ENCODE data around the gene CPZ.

Gene CPZ

GRCh38 chr4:8592366-8593263, at the start of gene CPZ:
TSS of gene CPZ (plus strand) at chr4:8592765. CDS start at chr4:8592834, 69 bp downstream.
- Histone ChIP-seq H3K27ac (ENCODE audit: low read depth, low read length) (no peak within 1 kb of the TSS), H3K36me3 (ENCODE audit: insufficient read depth, low read length) (no peaks in the 10 kb centered on the region), H3K4me3 (ENCODE audit: low read depth in 1 of 2, low read length in 2 of 2) (no peak within 1 kb of the TSS), H3K27me3 (ENCODE audit: control insufficient read depth in 1 of 2, insufficient read depth in 2 of 2, low read length in 2 of 2) (peaks cover 9 to 34% of the 10 kb centered on the region in 2 donors), H3K4me1 (ENCODE audit: insufficient read depth, low read length) (peaks cover 5% of the 10 kb centered on the region), H3K9me3 (ENCODE audit: low read length) (no peaks in the 10 kb centered on the region), H3K9ac (ENCODE audit: low read length) (no peak within 1 kb of the TSS)

DNA sequence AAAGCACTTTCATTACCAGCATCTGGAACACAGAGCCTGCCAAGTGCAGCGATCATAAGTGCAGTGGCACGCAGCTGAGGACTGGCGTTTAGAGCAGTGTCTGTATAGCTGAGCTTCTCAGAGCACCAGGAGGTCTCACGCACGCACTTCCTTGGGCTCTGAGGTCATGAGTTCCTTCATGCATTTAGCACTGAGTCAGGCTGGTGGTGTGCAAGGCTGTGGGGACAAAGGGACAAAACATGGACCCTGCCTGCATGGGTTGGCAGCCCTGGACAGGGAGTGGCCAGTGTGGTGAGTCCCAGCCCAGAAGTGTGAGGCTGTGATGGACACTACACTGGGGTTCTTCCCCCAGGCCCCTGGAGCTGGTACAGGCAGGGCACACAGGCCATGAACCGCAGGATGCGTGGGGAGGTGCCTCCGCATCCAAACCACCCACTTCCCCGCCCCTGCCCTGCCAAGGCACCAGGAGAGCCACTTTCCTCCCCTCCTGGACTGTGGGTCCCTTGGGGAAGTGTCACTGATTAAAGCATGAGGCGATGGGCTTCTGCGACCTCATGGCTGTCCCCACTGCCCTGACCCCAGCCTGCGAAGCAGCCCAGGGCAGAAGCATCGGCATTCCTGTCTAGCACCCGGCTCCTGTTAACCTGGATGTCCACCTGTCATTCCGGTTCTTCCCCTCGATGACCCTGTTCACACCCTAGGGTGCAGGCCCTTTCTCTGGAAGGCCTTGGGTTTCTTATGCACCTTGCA, 49.6 kb upstream of the CPZ start:
- H3K4me1 ChIP-seq (ENCODE audit: insufficient read depth, low read length) = no peaks in the 10 kb centered on the region
- no peaks in the 10 kb centered on the region for H3K36me3 ChIP-seq (ENCODE audit: insufficient read depth, low read length)
- no peak overlapping the region for H3K27ac ChIP-seq (ENCODE audit: low read depth, low read length)
- no peak overlapping the region for H3K9ac ChIP-seq (ENCODE audit: low read length)
- no peak overlapping the region for H3K4me3 ChIP-seq (ENCODE audit: low read depth in 1 of 2, low read length in 2 of 2)
- H3K9me3 ChIP-seq (ENCODE audit: low read length) = no peaks in the 10 kb centered on the region
- H3K27me3 ChIP-seq (ENCODE audit: control insufficient read depth in 1 of 2, insufficient read depth in 2 of 2, low read length in 2 of 2) = no peaks in the 10 kb centered on the region

- H3K9me3 ChIP-seq (ENCODE audit: low read length) = no peaks in the 10 kb centered on the region
- no peak overlapping the region for H3K9ac ChIP-seq (ENCODE audit: low read length)
- H3K27ac ChIP-seq (ENCODE audit: low read depth, low read length) = no peak overlapping the region
- no peaks in the 10 kb centered on the region for H3K27me3 ChIP-seq (ENCODE audit: control insufficient read depth in 1 of 2, insufficient read depth in 2 of 2, low read length in 2 of 2)
- no peak overlapping the region for H3K4me3 ChIP-seq (ENCODE audit: low read depth in 1 of 2, low read length in 2 of 2)
- H3K4me1 ChIP-seq (ENCODE audit: insufficient read depth, low read length) = no peaks in the 10 kb centered on the region
- no peaks in the 10 kb centered on the region for H3K36me3 ChIP-seq (ENCODE audit: insufficient read depth, low read length)
Measured at GRCh38 chr4:8543623-8544022, 48.9 kb upstream of the CPZ start.

DNA sequence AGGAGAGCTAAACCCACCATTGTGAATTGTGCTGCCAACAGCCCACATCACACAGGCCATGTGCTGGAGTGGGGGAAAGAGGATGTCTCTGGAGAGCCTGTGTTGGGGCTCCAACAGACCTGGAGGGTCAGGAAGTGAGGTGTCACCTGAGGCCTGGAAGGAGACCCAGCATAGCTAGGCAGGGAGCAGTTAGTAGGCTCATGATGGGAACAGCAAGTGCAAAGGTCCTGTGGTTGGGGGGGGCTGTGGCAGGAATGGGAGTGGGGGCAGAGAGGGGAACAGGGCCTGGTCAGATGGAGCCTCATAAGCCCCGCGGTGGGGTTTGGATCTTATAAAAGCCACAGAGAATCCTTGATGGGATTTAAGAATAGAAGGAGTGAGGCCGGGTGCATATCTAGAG, 48.3 kb upstream of the CPZ start:
- H3K4me3 ChIP-seq (ENCODE audit: low read depth in 1 of 2, low read length in 2 of 2) = no peak overlapping the region
- no peak overlapping the region for H3K27ac ChIP-seq (ENCODE audit: low read depth, low read length)
- no peaks in the 10 kb centered on the region for H3K4me1 ChIP-seq (ENCODE audit: insufficient read depth, low read length)
- no peak overlapping the region for H3K9ac ChIP-seq (ENCODE audit: low read length)
- H3K27me3 ChIP-seq (ENCODE audit: control insufficient read depth in 1 of 2, insufficient read depth in 2 of 2, low read length in 2 of 2) = no peaks in the 10 kb centered on the region
- no peaks in the 10 kb centered on the region for H3K9me3 ChIP-seq (ENCODE audit: low read length)
- no peaks in the 10 kb centered on the region for H3K36me3 ChIP-seq (ENCODE audit: insufficient read depth, low read length)

GRCh38 chr4:8544741-8545438, 47.7 kb upstream of the CPZ start:
- Histone ChIP-seq H3K9me3 (ENCODE audit: low read length) (no peaks in the 10 kb centered on the region), H3K4me3 (ENCODE audit: low read depth in 1 of 2, low read length in 2 of 2) (no peak overlapping the region), H3K27me3 (ENCODE audit: control insufficient read depth in 1 of 2, insufficient read depth in 2 of 2, low read length in 2 of 2) (no peaks in the 10 kb centered on the region), H3K4me1 (ENCODE audit: insufficient read depth, low read length) (no peaks in the 10 kb centered on the region), H3K9ac (ENCODE audit: low read length) (no peak overlapping the region), H3K27ac (ENCODE audit: low read depth, low read length) (no peak overlapping the region), H3K36me3 (ENCODE audit: insufficient read depth, low read length) (no peaks in the 10 kb centered on the region)

- Histone ChIP-seq H3K27me3 (ENCODE audit: control insufficient read depth in 1 of 2, insufficient read depth in 2 of 2, low read length in 2 of 2) (no peaks in the 10 kb centered on the region), H3K36me3 (ENCODE audit: insufficient read depth, low read length) (no peaks in the 10 kb centered on the region), H3K9ac (ENCODE audit: low read length) (no peak overlapping the region), H3K4me1 (ENCODE audit: insufficient read depth, low read length) (no peaks in the 10 kb centered on the region), H3K27ac (ENCODE audit: low read depth, low read length) (no peak overlapping the region), H3K9me3 (ENCODE audit: low read length) (no peaks in the 10 kb centered on the region), H3K4me3 (ENCODE audit: low read depth in 1 of 2, low read length in 2 of 2) (no peak overlapping the region)
Measured at GRCh38 chr4:8545439-8545765, 47.2 kb upstream of the CPZ start.

DNA sequence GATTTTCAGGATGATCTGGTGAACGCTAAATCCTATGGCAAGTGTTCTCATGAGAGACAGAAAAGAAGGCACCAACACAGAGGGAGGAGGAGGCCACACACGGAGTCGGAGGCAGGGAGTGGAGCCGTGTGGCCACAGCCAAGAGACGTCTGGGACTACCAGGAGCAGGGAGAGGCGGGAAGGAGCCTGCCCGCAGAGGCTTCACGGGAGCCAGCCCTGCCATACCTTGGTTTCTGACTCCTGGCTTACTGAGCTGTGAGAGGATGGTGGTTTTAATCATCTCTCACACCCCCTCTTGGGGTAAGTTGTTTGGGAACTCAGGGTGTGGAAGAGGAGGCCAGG, 45.8 kb upstream of the CPZ start:
- Histone ChIP-seq H3K36me3 (ENCODE audit: insufficient read depth, low read length) (no peaks in the 10 kb centered on the region), H3K9me3 (ENCODE audit: low read length) (no peaks in the 10 kb centered on the region), H3K27ac (ENCODE audit: low read depth, low read length) (no peak overlapping the region), H3K4me3 (ENCODE audit: low read depth in 1 of 2, low read length in 2 of 2) (no peak overlapping the region), H3K9ac (ENCODE audit: low read length) (no peak overlapping the region), H3K27me3 (ENCODE audit: control insufficient read depth in 1 of 2, insufficient read depth in 2 of 2, low read length in 2 of 2) (no peaks in the 10 kb centered on the region), H3K4me1 (ENCODE audit: insufficient read depth, low read length) (no peaks in the 10 kb centered on the region)

DNA sequence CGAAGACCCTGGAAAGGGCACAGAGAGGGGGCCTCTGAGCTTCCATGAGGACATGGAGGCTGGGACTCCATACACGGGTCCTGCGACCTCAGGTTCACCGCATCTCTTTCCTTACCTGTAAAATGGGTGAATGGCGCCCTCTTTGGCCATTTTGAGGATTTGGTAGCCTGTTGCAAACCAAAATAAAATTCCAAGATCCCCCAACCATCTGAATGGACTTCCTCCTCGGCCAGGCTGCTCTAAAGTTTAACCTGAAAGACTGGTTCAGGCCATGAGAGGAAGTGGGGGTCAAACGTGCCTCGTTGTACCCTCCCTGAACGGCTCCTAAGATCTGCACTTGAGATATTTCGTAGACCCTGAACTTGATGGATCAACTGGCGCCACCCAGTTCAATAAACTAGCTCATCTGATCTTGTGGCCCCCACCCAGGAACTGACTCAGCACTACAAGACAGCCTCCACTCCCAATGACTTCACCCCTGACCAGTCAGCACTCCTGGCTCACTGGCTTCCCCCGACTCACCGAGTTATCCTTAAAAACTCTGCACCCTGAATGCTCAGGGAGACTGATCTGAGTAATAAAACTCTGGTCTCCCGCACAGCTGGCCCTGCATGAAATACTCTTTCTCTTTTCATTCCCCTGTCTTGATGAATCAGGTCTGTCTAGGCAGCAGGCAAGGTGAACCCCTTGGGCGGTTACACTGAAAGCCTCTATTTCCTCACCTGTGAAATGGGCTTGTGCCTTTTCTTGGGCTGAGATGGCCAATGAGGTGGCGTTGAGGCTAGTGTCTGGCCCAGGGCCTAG, 45.3 kb upstream of the CPZ start:
- Histone ChIP-seq H3K9me3 (ENCODE audit: low read length) (no peaks in the 10 kb centered on the region), H3K4me3 (ENCODE audit: low read depth in 1 of 2, low read length in 2 of 2) (no peak overlapping the region), H3K27me3 (ENCODE audit: control insufficient read depth in 1 of 2, insufficient read depth in 2 of 2, low read length in 2 of 2) (no peaks in the 10 kb centered on the region), H3K9ac (ENCODE audit: low read length) (no peak overlapping the region), H3K27ac (ENCODE audit: low read depth, low read length) (no peak overlapping the region), H3K4me1 (ENCODE audit: insufficient read depth, low read length) (no peaks in the 10 kb centered on the region), H3K36me3 (ENCODE audit: insufficient read depth, low read length) (no peaks in the 10 kb centered on the region)

DNA sequence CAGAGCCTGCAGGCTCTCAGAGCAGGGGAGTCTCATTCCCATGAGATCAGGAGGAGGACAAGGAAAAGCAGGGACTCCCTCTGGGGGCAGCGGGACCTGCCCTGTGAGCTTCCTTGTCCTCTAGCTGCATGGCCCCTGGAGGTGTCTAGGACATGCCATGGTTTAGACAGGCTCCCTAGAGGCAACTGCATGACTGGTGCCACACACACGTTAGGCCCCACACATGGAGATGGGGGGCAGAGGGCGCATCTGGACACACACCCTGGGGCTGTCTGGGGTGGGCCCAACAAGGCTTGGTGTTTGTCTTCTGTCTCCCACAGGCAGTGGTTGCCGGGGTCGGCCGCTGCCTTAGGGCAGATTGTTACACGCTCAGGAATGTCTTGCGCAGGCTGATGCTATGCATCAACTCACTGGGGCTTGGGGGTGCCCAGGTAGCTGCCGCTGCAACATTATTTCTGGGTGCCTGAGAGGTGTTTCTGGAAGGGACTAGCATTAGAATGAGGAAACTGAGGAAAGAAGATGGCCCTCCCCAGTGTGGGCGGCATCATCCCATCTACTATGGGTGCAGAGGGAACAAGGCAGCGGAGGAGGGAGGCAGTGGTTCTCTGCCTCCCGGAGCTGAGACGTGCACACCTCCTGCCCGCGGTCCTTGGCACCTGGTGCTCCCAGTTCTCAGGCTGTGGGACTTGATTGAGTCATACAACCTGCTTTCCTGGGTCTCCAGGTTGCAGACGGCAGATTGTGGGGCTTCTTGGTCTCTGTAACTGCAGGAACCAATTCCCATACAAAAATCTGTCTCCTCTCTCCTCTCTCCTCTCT, 44.4 kb upstream of the CPZ start:
- no peaks in the 10 kb centered on the region for H3K9me3 ChIP-seq (ENCODE audit: low read length)
- no peaks in the 10 kb centered on the region for H3K4me1 ChIP-seq (ENCODE audit: insufficient read depth, low read length)
- H3K27ac ChIP-seq (ENCODE audit: low read depth, low read length) = no peak overlapping the region
- no peak overlapping the region for H3K4me3 ChIP-seq (ENCODE audit: low read depth in 1 of 2, low read length in 2 of 2)
- H3K36me3 ChIP-seq (ENCODE audit: insufficient read depth, low read length) = no peaks in the 10 kb centered on the region
- no peaks in the 10 kb centered on the region for H3K27me3 ChIP-seq (ENCODE audit: control insufficient read depth in 1 of 2, insufficient read depth in 2 of 2, low read length in 2 of 2)
- no peak overlapping the region for H3K9ac ChIP-seq (ENCODE audit: low read length)

GRCh38 chr4:8548731-8549351, 43.7 kb upstream of the CPZ start:
- no peak overlapping the region for H3K27ac ChIP-seq (ENCODE audit: low read depth, low read length)
- no peaks in the 10 kb centered on the region for H3K27me3 ChIP-seq (ENCODE audit: control insufficient read depth in 1 of 2, insufficient read depth in 2 of 2, low read length in 2 of 2)
- no peak overlapping the region for H3K9ac ChIP-seq (ENCODE audit: low read length)
- no peaks in the 10 kb centered on the region for H3K9me3 ChIP-seq (ENCODE audit: low read length)
- H3K4me1 ChIP-seq (ENCODE audit: insufficient read depth, low read length) = no peaks in the 10 kb centered on the region
- H3K4me3 ChIP-seq (ENCODE audit: low read depth in 1 of 2, low read length in 2 of 2) = no peak overlapping the region
- H3K36me3 ChIP-seq (ENCODE audit: insufficient read depth, low read length) = no peaks in the 10 kb centered on the region
